H54 (cell line): ENCODE results near the gene PRAMEF17.
"Not testable (repeated sequence)": the region's sequence is repeated elsewhere in the genome, so short reads cannot be mapped to it uniquely, and the experiment has no call there.

Experiments used
- DNase-seq: peaks from one replicate; pipeline ENCODE4 v3.0.0; 2011; ENCODE audit warnings: low spot score, mixed read lengths; ENCODE audit not compliant: insufficient read length
- FAIRE-seq: peaks from 3 replicates; lab custom pipeline; 2011; peaks lifted over from hg19 to GRCh38; lab: Jason Lieb, UNC
- POLR2A ChIP-seq: IDR thresholded peaks from 2 replicates; pipeline ENCODE4 v1.6.1; 2011; ENCODE audit warnings: low read depth, mild to moderate bottlenecking, low read length

PRAMEF17 gene, protein sequence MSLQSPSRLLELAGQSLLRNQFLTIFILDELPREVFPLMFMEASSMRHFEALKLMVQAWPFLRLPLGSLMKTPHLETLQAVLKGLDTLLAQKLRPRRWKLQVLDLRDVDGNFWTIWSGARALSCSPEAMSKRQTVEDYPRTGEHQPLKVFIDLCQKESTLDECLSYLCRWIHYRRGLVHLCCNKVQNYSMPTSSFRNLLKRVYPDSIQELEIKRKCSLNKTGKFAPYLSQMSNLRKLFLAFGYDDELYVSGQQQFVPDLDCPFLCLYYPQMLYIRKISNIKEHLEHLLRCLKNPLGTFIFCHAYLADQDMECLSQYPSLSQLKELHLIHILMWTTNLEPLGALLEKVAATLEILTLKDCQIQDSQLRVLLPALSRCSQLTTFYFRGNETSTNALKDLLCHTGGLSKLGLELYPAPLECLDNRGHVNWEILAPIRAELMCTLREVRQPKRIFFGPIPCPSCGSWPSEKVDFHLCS

DNA sequence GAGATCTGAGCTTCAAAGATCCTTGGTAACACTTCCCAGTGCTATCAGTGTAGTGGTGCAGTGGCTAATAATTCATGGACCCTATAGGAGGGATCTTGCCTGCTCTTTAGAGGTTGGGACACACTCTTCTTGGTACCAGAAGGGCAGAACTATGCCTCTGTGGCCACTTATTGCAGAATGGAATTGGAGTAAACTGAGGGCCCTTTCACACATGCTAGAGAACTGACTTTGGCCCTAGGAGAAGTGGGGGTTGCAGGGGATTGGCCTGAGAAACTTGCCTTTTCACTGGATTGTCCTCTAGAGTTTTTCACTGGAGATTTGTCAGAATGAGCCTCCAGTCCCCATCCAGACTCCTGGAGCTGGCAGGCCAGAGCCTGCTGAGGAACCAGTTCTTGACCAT is at the start of gene PRAMEF17:
Gene PRAMEF17, plus strand, starts transcription at position 301 of the 400 bp plus-strand sequence. Its CDS starts 26 bp downstream, at position 327.
- not testable (repeated sequence) for FAIRE-seq, DNase-seq

DNA sequence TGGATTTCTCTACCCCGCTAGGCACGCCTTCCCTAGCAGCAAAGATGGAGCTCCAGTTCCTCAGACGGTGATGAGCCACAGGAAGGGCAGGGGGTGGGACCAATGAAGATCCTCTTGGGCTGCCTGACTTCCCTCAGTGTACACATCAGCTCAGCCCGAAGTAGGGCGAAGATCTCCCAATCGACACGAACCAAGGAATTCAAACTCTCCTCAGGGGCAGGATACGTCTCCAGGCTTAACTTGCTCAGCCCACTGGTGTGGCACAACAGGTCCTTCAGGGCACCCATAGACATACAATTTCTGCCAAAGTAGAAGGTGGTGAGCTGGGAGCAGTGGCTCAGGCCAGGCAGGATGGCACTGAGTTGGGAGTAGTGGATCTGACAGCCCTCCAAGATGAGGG is 46.9 kb upstream of the PRAMEF17 start:
- not testable (repeated sequence) for FAIRE-seq

DNA sequence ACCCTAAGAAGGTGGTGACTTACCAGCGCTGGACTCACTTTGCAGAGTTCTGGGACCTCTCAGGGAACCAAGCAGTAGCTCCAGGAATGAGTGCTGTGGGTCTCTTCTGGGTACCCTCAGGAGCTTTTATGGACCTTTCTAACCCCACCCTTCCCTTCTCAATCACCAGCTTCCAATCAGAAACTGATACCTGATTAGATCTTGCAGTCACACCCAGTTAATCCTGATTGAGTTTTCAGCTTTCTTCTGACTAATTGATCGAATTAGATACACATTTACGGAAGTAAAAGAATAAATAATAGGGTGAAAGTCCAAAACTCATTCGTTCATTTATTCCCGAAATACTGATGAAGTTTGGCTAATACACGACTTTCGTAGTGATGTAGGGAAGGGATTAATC is 42.4 kb upstream of the PRAMEF17 start, which contains the start of gene PRAMEF14:
Gene PRAMEF14, minus strand, starts transcription at position 101 of the 400 bp plus-strand sequence. CDS start 1,820 bp downstream, outside the sequence.
- DNase-seq, FAIRE-seq: not testable (repeated sequence)

More for the DNA sequence above, 46.9 kb upstream of the PRAMEF17 start:
- DNase-seq, result not testable (repeated sequence)

DNA sequence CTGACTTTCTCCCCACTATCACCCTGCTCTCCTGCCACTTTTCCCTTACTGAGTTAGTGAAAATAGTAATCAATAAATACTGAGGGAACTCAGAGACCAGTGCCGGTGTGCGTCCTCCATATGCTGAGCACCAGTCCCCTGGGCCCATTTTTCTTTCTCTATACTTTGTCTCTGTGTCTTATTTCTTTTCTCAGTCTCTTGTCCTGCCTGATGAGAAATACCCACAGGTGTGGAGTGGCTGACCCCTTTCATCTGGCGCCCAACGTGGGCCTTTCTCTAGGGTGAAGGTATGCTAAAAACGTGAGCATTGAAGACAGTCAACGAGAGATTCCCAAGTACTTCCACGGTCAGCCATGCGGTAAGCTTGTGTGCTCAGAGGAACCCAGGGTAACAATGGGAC is 36.0 kb upstream of the PRAMEF17 start:
- FAIRE-seq, DNase-seq: not testable (repeated sequence)

DNA sequence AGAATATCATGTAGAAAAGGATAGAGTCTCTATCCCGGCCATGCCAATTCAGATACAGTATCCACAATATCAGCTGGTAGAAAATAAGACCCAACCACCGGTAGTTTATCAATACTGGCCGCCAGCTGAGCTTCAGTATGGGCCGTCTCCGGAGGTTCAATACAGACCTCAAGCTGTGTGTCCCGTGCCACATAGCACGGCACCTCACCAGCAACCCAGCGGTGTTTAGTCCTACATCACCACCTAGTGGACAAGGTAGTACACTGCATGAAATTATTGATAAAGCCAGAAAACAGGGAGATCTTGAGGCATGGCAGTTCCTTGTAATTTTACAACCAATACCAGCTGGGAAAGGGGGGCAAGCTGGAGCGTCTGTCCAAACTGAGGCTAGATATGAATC is 35.0 kb upstream of the PRAMEF17 start:
- not testable (repeated sequence) for FAIRE-seq, DNase-seq

DNA sequence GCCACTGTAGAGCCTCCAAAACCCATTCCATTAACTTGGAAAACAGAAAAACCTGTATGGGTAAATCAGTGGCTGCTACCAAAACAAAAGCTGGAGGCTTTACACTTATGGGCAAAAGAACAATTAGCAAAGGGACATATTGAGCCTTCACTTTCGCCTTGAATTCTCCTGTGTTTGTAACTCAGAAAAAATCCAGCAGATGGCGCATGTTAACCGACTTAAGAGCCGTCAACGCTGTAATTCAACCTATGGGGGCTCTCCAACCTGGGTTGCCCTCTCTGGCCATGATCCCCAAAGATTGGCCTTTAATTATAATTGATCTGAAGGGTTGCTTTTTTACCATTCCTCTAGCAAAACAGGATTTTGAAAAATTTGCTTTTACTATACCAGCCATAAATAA is 32.7 kb upstream of the PRAMEF17 start:
- not testable (repeated sequence) for DNase-seq, FAIRE-seq

DNA sequence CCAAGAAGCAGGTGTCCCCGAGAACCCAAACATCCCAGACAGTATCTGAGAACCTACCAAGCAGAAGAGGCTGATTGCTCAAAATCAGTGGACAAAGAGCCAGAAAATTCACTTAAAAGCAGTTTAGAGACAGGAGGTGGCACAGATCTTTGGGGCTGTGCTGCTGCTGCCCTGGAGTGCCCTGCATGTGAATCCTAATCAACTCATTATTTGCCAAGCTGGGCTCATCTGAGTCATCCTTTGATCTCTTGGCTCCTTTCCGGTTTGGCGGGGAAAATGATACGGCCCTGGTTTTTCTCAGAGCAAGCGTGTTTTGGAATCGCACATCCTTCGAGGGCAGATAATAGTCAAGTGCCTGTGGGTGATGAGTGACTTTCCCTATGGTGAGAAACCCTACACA is 27.1 kb upstream of the PRAMEF17 start:
- DNase-seq, FAIRE-seq: not testable (repeated sequence)

DNA sequence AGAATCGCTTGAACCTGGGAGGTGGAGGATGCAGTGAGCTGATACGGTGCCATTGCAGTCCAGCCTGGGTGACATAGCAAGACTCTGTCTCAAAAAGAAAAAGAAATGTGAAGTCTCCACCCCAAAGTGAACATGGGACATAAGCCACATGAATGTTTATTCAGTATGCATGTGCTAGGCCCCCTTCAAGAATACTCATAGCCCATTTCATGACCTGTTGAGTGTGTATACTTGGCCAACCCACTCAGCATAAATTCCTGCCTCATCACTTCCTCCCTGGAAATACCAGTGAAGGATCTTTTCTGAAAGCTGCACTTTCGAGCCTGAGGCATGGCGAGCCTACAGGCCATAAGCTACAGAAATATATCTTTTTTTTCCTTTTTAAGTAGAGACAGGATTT is 24.5 kb upstream of the PRAMEF17 start:
- not testable (repeated sequence) for DNase-seq, FAIRE-seq

DNA sequence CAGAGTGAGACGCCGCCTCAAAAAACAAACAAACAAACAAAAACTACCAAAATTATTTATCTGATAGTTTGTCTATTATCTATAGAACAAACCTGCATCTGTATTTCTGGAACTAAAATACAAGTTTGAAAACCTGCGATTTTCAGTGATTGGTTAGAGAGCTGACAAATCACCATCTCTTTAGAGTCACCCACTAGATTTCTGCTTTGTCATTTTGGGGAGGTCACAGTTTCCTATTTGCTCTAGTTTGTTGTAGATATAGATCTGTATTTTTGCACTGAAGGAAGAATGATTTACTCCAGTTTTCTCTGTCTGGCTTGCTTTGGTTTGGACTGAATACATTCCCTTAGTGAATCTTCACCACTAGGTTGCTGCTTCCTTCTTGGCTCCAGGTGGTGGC is 22.9 kb upstream of the PRAMEF17 start:
- not testable (repeated sequence) for FAIRE-seq, DNase-seq

DNA sequence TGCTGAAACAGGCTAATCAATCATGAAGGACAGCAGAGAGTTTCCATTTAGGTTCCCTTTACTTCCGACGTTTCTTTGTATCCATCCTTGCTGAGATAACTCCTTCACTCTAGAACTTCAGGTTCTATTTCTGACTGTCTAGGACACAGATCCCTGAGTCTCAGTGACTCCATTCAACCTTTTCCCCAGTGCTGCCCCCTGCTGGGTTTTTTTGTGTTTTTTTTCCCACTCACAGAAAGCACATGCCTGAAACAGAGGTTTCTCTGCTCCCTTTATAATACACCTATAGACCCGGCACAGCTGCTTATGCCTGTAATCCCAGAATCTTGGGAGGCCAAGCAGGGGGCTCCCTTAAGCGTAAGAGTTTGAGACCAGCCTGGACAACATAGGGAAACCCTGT is 20.9 kb upstream of the PRAMEF17 start:
- DNase-seq, FAIRE-seq: not testable (repeated sequence)

DNA sequence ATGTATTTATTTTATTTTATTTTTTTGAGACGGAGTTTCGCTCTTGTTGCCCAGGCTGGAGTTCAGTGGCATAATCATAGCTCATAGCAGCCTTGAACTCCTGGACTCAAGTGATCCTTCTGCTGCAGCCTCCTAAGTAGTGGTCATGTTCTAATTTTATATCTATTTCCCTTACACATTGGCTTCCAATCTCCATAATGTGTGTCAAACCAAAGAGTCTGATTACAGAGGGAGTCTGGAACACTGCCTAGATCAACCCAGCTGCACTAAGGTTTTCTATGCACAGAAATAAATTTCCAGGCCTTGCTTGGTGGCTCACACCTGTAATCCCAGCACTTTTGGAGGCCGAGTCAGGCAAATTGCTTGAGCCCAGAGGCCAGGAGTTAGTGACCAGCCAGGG is 10.4 kb upstream of the PRAMEF17 start:
- DNase-seq, FAIRE-seq: not testable (repeated sequence)

DNA sequence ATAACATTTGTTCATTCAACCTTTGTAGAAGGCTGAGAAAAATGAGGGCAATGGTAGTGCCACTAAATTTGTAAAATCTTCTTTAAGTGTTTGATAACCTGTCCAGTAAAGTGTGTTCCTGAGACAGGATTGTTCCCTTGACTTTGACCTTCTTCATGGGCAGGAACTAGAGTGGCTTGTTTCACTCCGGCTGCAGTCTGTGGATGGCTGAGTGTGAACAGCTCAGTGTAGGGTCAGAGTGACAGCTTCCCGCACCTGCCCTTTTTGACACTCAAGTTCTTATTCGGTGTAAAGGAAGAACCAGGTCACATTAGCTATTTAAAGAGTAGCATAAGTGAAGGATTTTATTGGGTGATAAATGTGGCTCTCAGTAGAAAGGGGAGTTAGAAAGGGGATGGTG is 9.1 kb upstream of the PRAMEF17 start:
- FAIRE-seq, result not testable (repeated sequence)

DNA sequence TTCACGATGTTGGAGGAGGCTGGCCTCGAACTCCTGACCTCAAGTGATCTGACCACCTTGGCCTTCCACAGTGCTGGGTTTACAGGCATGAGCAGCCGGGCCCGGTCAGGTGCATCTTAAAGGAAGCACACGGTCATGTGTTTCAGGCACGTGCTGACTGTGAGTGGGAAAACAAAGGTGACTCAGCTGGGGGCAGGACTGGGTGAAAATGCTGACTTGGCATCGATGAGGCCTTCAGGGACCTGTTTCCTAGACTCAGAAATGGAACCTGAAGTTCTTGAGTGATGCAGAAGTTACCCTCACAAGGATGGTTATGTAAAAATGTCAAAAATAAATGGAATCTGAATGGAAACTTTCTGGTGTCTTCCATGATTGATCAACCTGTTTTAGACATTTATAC is 3.6 kb downstream of the PRAMEF17 start:
- DNase-seq, FAIRE-seq: not testable (repeated sequence)

More for the DNA sequence above, 9.1 kb upstream of the PRAMEF17 start:
- DNase-seq, result not testable (repeated sequence)

DNA sequence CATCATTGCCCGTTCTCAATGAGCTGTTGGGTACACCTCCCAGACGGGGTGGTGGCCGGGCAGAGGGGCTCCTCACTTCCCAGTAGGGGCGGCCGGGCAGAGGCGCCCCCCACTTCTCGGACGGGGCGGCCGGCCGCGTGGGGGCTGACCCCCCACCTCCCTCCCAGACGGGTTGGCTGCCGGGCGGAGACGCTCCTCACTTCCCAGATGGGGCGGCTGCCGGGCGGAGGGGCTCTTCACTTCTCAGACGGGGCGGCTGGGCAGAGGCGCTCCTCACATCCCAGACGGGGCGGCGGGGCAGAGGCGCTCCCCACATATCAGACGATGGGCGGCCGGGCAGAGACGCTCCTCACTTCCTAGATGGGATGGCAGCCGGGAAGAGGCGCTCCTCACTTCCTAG is 5.3 kb downstream of the PRAMEF17 start:
- not testable (repeated sequence) for FAIRE-seq, DNase-seq

DNA sequence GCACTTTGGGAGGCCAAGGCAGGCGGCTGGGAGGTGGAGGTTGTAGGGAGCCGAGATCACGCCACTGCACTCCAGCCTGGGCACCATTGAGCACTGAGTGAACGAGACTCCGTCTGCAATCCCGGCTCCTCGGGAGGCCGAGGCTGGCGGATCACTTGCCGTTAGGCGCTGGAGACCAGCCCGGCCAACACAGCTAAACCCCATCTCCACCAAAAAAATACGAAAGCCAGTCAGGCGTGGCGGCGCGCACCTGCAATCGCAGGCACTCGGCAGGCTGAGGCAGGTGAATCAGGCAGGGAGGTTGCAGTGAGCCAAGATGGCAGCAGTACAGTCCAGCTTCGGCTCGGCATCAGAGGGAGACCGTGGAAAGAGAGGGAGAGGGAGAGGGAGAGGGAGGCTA is 5.9 kb downstream of the PRAMEF17 start:
- FAIRE-seq, DNase-seq: not testable (repeated sequence)

DNA sequence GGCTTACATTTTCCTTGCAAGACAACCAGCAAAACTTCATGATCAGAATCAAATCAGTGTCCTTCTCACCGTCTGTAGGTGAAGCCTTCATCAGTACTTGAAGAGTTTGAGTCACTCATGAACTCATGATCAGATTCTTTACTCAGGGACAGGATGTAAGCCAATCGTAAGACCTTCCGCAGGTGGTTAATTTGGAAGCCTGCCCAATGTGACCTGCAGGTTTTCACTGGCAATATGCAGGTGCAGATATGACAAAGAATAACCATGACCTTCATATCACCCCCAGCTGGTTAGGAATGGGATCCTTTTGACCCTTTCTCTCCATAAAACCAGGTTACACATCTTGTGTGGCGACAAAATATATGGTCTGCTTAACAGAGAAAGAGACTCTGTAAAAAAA is 18.4 kb downstream of the PRAMEF17 start:
- DNase-seq, result no peak
- no peak for TF ChIP-seq POLR2A
- FAIRE-seq, result no peak

DNA sequence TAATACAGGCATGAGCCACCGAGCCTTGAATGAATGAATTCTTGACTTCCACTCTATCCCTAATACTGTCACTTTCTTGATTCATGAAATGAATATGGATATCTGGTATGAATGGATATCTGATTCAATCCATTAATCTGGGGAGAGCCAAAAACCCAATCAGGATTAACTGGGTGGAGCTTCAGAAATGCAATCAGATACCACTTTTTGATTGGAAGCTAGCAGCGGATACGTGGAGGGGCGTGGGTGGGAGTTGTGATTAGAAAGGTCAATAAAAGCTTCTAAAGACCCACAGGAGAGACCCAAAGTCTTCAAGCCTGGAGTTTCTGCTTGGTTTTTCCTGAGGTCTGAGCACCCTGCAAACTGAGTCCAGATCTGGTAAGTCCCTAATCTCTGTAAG is 20.7 kb downstream of the PRAMEF17 start, which contains the start of gene PRAMEF20:
Gene PRAMEF20, plus strand, starts transcription at position 301 of the 400 bp plus-strand sequence. CDS start 5,905 bp downstream, outside the sequence.
- DNase-seq, FAIRE-seq: not testable (repeated sequence)
